H1 (cell line): ENCODE results near the gene CRYBG1. TPM values are rescaled to one million over a fixed set of nuclear protein-coding genes. Genes with fewer than 3 reads are reported as not detected.

ENCODE experiments used
- CTCF ChIA-PET: fragments of 300-600 bp; sonication (Branson Sonifier 250); formaldehyde crosslinking; loops from one replicate; lab custom pipeline; 2021; ENCODE audit not compliant: partially characterized antibody; lab: Charles Lee
- POLR2A ChIA-PET: fragments of 300-600 bp; sonication (Branson Sonifier 250); formaldehyde crosslinking; loops from one replicate; lab custom pipeline; 2021; ENCODE audit warnings: inconsistent platforms; ENCODE audit not compliant: partially characterized antibody; lab: Charles Lee
- DNase-seq, 2 experiments: peaks; one replicate each; pipeline versions ENCODE4 v3.0.0 to v3.0.0-alpha.2; 2010 to 2022; ENCODE audit warnings: low spot score in 2 of 2, low read depth in 1 of 2, mixed read lengths in 1 of 2
- FAIRE-seq: peaks from 2 replicates; lab custom pipeline; 2011; peaks lifted over from hg19 to GRCh38; lab: Jason Lieb, UNC
- H2AFZ ChIP-seq: 2 replicates; pipeline ENCODE4 v1.8.1; 2012; ENCODE audit warnings: low read length, inconsistent platforms
- H2AK5ac ChIP-seq: 2 replicates; pipeline ENCODE4 v1.6.1; 2013; ENCODE audit warnings: low read depth, low read length
- H2BK120ac ChIP-seq: replicated peaks from 2 replicates; pipeline ENCODE3; 2013; ENCODE audit warnings: low read depth, low read length, inconsistent platforms
- H2BK12ac ChIP-seq: 2 replicates; pipeline ENCODE4 v1.6.1; 2013; ENCODE audit warnings: low read depth, low read length
- H2BK15ac ChIP-seq: 2 replicates; pipeline ENCODE4 v1.6.1; 2013; ENCODE audit warnings: low read length
- H2BK20ac ChIP-seq: 2 replicates; pipeline ENCODE4 v1.6.1; 2013; ENCODE audit warnings: low read length
- H2BK5ac ChIP-seq: 2 replicates; pipeline ENCODE4 v1.6.1; 2013; ENCODE audit warnings: low read depth, low read length
- H3K14ac ChIP-seq: 2 replicates; pipeline ENCODE4 v1.6.1; 2013; ENCODE audit warnings: inconsistent platforms; ENCODE audit not compliant: insufficient read length
- H3K18ac ChIP-seq: 2 replicates; pipeline ENCODE4 v1.6.1; 2013; ENCODE audit warnings: low read length; ENCODE audit errors: extremely low read depth
- H3K23ac ChIP-seq: 2 replicates; pipeline ENCODE4 v1.6.1; 2013; ENCODE audit warnings: inconsistent platforms; ENCODE audit not compliant: insufficient read length
- H3K23me2 ChIP-seq: 2 replicates; pipeline ENCODE4 v1.6.1; 2013; ENCODE audit warnings: low read depth, low read length
- H3K27ac ChIP-seq: 2 replicates; pipeline ENCODE4 v1.6.1; 2011; ENCODE audit warnings: low read depth, low read length, inconsistent platforms
- H3K27me3 ChIP-seq, 4 experiments: replicated peaks in 1 of 4; 1 replicate in 1 of 4; 2 replicates in 3 of 4; pipeline versions ENCODE4 v1.6.1 to v1.8.1; 2011 to 2013; ENCODE audit warnings: low read length in 3 of 4, mild to moderate bottlenecking in 3 of 4, inconsistent platforms in 2 of 4, mixed read lengths in 2 of 4, moderate library complexity in 1 of 4; ENCODE audit not compliant: control insufficient read depth in 3 of 4, insufficient read depth in 3 of 4; ENCODE audit errors: extremely low read depth in 1 of 4
- H3K36me3 ChIP-seq, 4 experiments: 2 replicates each; pipeline versions ENCODE4 v1.6.1 to v1.8.1; 2011 to 2013; ENCODE audit warnings: mild to moderate bottlenecking in 4 of 4, low read length in 3 of 4, moderate library complexity in 2 of 4, control low read depth in 1 of 4, inconsistent platforms in 1 of 4; ENCODE audit not compliant: insufficient read depth in 4 of 4, control insufficient read depth in 2 of 4
- H3K4ac ChIP-seq: replicated peaks from 2 replicates; pipeline ENCODE3; 2013; ENCODE audit warnings: low read length, low read depth, mixed read lengths, inconsistent platforms; ENCODE audit not compliant: insufficient read length
- H3K4me1 ChIP-seq, 4 experiments: replicated peaks in 1 of 4; 1 replicate in 1 of 4; 2 replicates in 3 of 4; pipeline versions ENCODE4 v1.6.1 to v1.8.1; 2011 to 2013; ENCODE audit warnings: low read length in 3 of 4, inconsistent platforms in 2 of 4, mixed read lengths in 1 of 4; ENCODE audit not compliant: insufficient read depth in 4 of 4, control insufficient read depth in 3 of 4
- H3K4me2 ChIP-seq, 2 experiments: 2 replicates each; pipeline versions ENCODE4 v1.6.1 to v1.8.1; 2011 to 2013; ENCODE audit warnings: low read depth in 2 of 2, low read length in 2 of 2, control low read depth in 1 of 2, inconsistent platforms in 1 of 2, mild to moderate bottlenecking in 1 of 2; ENCODE audit not compliant: insufficient read depth in 1 of 2
- H3K4me3 ChIP-seq, 4 experiments: fragments of 200-600, 300-600 bp in 1 of 4; sonication (generic), shearing (Covaris generic), sonication (Bioruptor Twin) in 1 of 4; 2 replicates each; pipeline versions ENCODE4 v1.5.1 to v1.8.1; 2011 to 2016; ENCODE audit warnings: low read length in 4 of 4, low read depth in 3 of 4, control low read depth in 2 of 4, inconsistent platforms in 2 of 4, mild to moderate bottlenecking in 2 of 4, mixed read lengths in 1 of 4, moderate library complexity in 1 of 4; ENCODE audit not compliant: insufficient read depth in 2 of 4; ENCODE audit errors: extremely low read depth in 1 of 4
- H3K56ac ChIP-seq: replicated peaks from 2 replicates; pipeline ENCODE3; 2013; ENCODE audit warnings: low read depth, mild to moderate bottlenecking, mixed read lengths, low read length, inconsistent platforms; ENCODE audit not compliant: insufficient read length
- H3K79me1 ChIP-seq: 2 replicates; pipeline ENCODE4 v1.6.1; 2013; ENCODE audit warnings: low read depth, low read length, control low read depth
- H3K79me2 ChIP-seq, 2 experiments: 2 replicates each; pipeline versions ENCODE4 v1.6.1 to v1.8.1; 2012 to 2013; ENCODE audit warnings: low read length in 2 of 2, mild to moderate bottlenecking in 2 of 2, inconsistent platforms in 1 of 2; ENCODE audit not compliant: insufficient read depth in 2 of 2, control insufficient read depth in 1 of 2
- H3K9ac ChIP-seq, 4 experiments: replicated peaks in 1 of 4; 1 replicate in 1 of 4; 2 replicates in 3 of 4; pipeline versions ENCODE4 v1.6.1 to v1.8.1; 2011 to 2013; ENCODE audit warnings: low read depth in 3 of 4, low read length in 3 of 4, control low read depth in 2 of 4, mild to moderate bottlenecking in 2 of 4, moderate library complexity in 2 of 4, inconsistent platforms in 1 of 4; ENCODE audit errors: extremely low read depth in 1 of 4
- H3K9me3 ChIP-seq, 2 experiments: 2 replicates each; pipeline versions ENCODE4 v1.6.1 to v1.8.1; 2012 to 2013; ENCODE audit warnings: mild to moderate bottlenecking in 2 of 2, moderate library complexity in 2 of 2, control low read depth in 1 of 2, inconsistent platforms in 1 of 2, low read depth in 1 of 2, low read length in 1 of 2, mixed read lengths in 1 of 2; ENCODE audit not compliant: insufficient read depth in 2 of 2
- H4K20me1 ChIP-seq, 2 experiments: replicated peaks in 1 of 2; 2 replicates each; pipeline versions ENCODE3 to v1.8.1; 2011 to 2013; ENCODE audit warnings: inconsistent platforms in 2 of 2, low read length in 2 of 2, mild to moderate bottlenecking in 1 of 2; ENCODE audit not compliant: insufficient read depth in 2 of 2, control insufficient read depth in 1 of 2
- H4K5ac ChIP-seq: 2 replicates; pipeline ENCODE4 v1.6.1; 2013; ENCODE audit warnings: low read length, low read depth, mixed read lengths, inconsistent platforms; ENCODE audit not compliant: insufficient read length
- H4K8ac ChIP-seq: 2 replicates; pipeline ENCODE4 v1.8.0; 2013; ENCODE audit warnings: mild to moderate bottlenecking, moderate library complexity, low read length, inconsistent platforms; ENCODE audit not compliant: insufficient read depth; ENCODE audit errors: extremely low read depth
- H4K91ac ChIP-seq: replicated peaks from 2 replicates; pipeline ENCODE3; 2013; ENCODE audit warnings: low read length, mixed read lengths, inconsistent platforms; ENCODE audit not compliant: insufficient read length
- EGR1 ChIP-seq: IDR thresholded peaks from 2 replicates; pipeline ENCODE4 v1.6.1; 2011; ENCODE audit warnings: low read depth, low read length, borderline replicate concordance
- EP300 ChIP-seq, 2 experiments: IDR thresholded peaks; 1 replicate in 1 of 2; 2 replicates in 1 of 2; pipeline ENCODE4 v1.6.1; 2011 to 2012; ENCODE audit warnings: low read depth in 2 of 2, low read length in 2 of 2, mild to moderate bottlenecking in 2 of 2, borderline replicate concordance in 1 of 2, inconsistent platforms in 1 of 2, moderate library complexity in 1 of 2
- NRF1 ChIP-seq: IDR thresholded peaks from 2 replicates; pipeline ENCODE4 v1.6.1; 2011; ENCODE audit warnings: mild to moderate bottlenecking, low read depth, low read length, improper control_type of control experiment
- RFX5 ChIP-seq: IDR thresholded peaks from 2 replicates; pipeline ENCODE4 v1.6.1; 2011; ENCODE audit warnings: low read depth, low read length, improper control_type of control experiment, borderline replicate concordance
- SIN3A ChIP-seq, 2 experiments: IDR thresholded peaks in 1 of 2; conservative IDR thresholded peaks in 1 of 2; 2 replicates each; pipeline ENCODE4 v1.6.1; 2011 to 2012; ENCODE audit warnings: low read length in 2 of 2, improper control_type of control experiment in 1 of 2, low read depth in 1 of 2, mild to moderate bottlenecking in 1 of 2
- SIX5 ChIP-seq: IDR thresholded peaks from 2 replicates; pipeline ENCODE4 v1.6.1; 2011; ENCODE audit warnings: mild to moderate bottlenecking, low read depth, low read length
- SP4 ChIP-seq: IDR thresholded peaks from 2 replicates; pipeline ENCODE4 v1.6.1; 2012; ENCODE audit warnings: low read length, inconsistent platforms
- WGBS, 2 experiments: shearing (Covaris generic) in 1 of 2; methylation state at CpG; one replicate each; pipeline versions ENCODE4 v1.1.6 to v1.1.7; 2013 to 2015; ENCODE audit warnings: low lambda C conversion rate in 2 of 2, mixed read lengths in 2 of 2, inconsistent platforms in 1 of 2, low coverage in 1 of 2, missing lambda C conversion rate in 1 of 2; ENCODE audit not compliant: insufficient replicate concordance in 2 of 2, insufficient coverage in 1 of 2, insufficient read length in 1 of 2; ENCODE audit errors: extremely low coverage in 1 of 2, missing lambda C conversion rate in 1 of 2; 5-methylcytosine and 5-hydroxymethylcytosine counted together
- polyA plus RNA-seq, 7 experiments: library from polyadenylated mRNA; depleted of rRNA in 3 of 7; stranded (reverse) in 5 of 7; unstranded in 2 of 7; fragments of >200 nt in 5 of 7; fragments of 200-250 nt in 2 of 7; gene quantifications; 1 replicate in 5 of 7; 2 replicates in 1 of 7; 4 replicates in 1 of 7; pipeline versions ENCODE4 v1.2.1 to v1.2.3, GENCODE V29; 2011 to 2013; ENCODE audit warnings: missing spikeins in 2 of 7, mixed read lengths in 2 of 7
- total RNA-seq: library from RNA; stranded (reverse); fragmentation: NEBNext Ultra II Directional; extraction: Animal tissue kit (Norgen Biotek cat#: 25700); gene quantifications from 2 replicates; pipeline ENCODE4 v1.2.1, GENCODE V29; 2021

The CRYBG1 gene
- total and polyA plus RNA-seq, 2 of the 8 experiments (the other 6 are each of a cell fraction or from before 2014, with no cell fraction given), result 2.2 to 11.6 TPM

- H3K9ac ChIP-seq, result no peak overlapping the region
- H2BK120ac ChIP-seq, result no peak overlapping the region
- TF ChIP-seq RFX5 (no peak), EP300 (IDR thresholded peaks at IDR 0.05; ENCODE audit: borderline replicate concordance in 1 of 2, low read depth in 2 of 2, low read length in 2 of 2) (no peak), NRF1 (no peak), EGR1 (no peak), SIN3A (conservative IDR thresholded peaks at IDR 0.05 in 1 of 2, IDR thresholded peaks at IDR 0.05 in 1 of 2; ENCODE audit: low read depth in 1 of 2, low read length in 2 of 2) (no peak), SIX5 (no peak), SP4 (no peak)
- no peak overlapping the region for H3K14ac ChIP-seq
- peaks cover 0 to 2% (median 0%) of the 10 kb centered on the region in 4 experiments; a peak in 1 of 8 replicates for H3K36me3 ChIP-seq
- no peak overlapping the region for H3K23ac ChIP-seq
- H3K56ac ChIP-seq, result no peak overlapping the region
- H3K79me1 ChIP-seq, result no peaks in the 10 kb centered on the region
- H4K8ac ChIP-seq, result no peak overlapping the region
- H3K27ac ChIP-seq, result no peak overlapping the region
- no peaks in the 10 kb centered on the region for H3K27me3 ChIP-seq
- POLR2A ChIA-PET, result no interaction called here
- no peak overlapping the region for H2BK20ac ChIP-seq
- H3K23me2 ChIP-seq, result no peaks in the 10 kb centered on the region
- H3K4ac ChIP-seq, result no peak overlapping the region
- no peaks in the 10 kb centered on the region for H4K20me1 ChIP-seq
- no peak for DNase-seq
- H2BK15ac ChIP-seq, result no peak overlapping the region
- H2BK5ac ChIP-seq, result no peak overlapping the region
- no peak overlapping the region for H4K91ac ChIP-seq
- H3K4me2 ChIP-seq, result no peak overlapping the region
- no peak overlapping the region for H3K4me3 ChIP-seq
- H4K5ac ChIP-seq, result no peak overlapping the region
- no peaks in the 10 kb centered on the region for H3K9me3 ChIP-seq
- no peaks in the 10 kb centered on the region for H3K79me2 ChIP-seq
- no peak overlapping the region for H2BK12ac ChIP-seq
- 96% methylated on average over 4 of the region's 4 CpGs; no CpG with 5 or more reads in 1 of the 2 experiments for WGBS, 2 experiments
- H2AK5ac ChIP-seq, result no peak overlapping the region
- H3K18ac ChIP-seq, result no peak overlapping the region
- CTCF ChIA-PET, result interaction anchor here (1.0 to 3.5 kb wide), 5 partner anchors 8 to 219 kb away, joined by 3 to 11 read pairs (median 3); no protein-coding TSS in a partner anchor
- FAIRE-seq, result no peak
- H2AFZ ChIP-seq, result no peak overlapping the region
- no peaks in the 10 kb centered on the region for H3K4me1 ChIP-seq
Measured at GRCh38 chr6:106558364-106558763, 197.8 kb downstream of the CRYBG1 start.
